Measurements from ENCODE around the gene ST3GAL6.

Gene ST3GAL6, protein sequence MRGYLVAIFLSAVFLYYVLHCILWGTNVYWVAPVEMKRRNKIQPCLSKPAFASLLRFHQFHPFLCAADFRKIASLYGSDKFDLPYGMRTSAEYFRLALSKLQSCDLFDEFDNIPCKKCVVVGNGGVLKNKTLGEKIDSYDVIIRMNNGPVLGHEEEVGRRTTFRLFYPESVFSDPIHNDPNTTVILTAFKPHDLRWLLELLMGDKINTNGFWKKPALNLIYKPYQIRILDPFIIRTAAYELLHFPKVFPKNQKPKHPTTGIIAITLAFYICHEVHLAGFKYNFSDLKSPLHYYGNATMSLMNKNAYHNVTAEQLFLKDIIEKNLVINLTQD

GRCh38 chr3:98763076-98763475 is at the start of gene ST3GAL6:
TSS of gene ST3GAL6 (plus strand) at chr3:98763340. CDS start at chr3:98768441, 5,101 bp downstream.
- peaks cover 33% of the 10 kb centered on the region for H3K4me1 Mint-ChIP-seq
- H3K36me3 Mint-ChIP-seq (ENCODE audit: low read depth) = peaks cover 5% of the 10 kb centered on the region
- H3K4me3 Mint-ChIP-seq = no peak within 1 kb of the TSS
- DNase-seq = no peak
- H3K27ac Mint-ChIP-seq = peak within 1 kb of the TSS; percentile 45
- TF ChIP-seq CTCF (IDR thresholded peaks at IDR 0.05) = no peak
- H3K27me3 Mint-ChIP-seq (ENCODE audit: low read depth, poor library complexity) = no peaks in the 10 kb centered on the region
- no peaks in the 10 kb centered on the region for H3K9me3 Mint-ChIP-seq

GRCh38 chr3:98713984-98714383 is 49.2 kb upstream of the ST3GAL6 start:
- Mint-ChIP-seq H3K9me3 (peaks cover 3% of the 10 kb centered on the region), H3K27me3 (ENCODE audit: low read depth, poor library complexity) (peaks cover 7% of the 10 kb centered on the region), H3K27ac (no peak overlapping the region), H3K36me3 (ENCODE audit: low read depth) (no peaks in the 10 kb centered on the region), H3K4me1 (peaks cover 25% of the 10 kb centered on the region), H3K4me3 (no peak overlapping the region)
- no peak for DNase-seq
- TF ChIP-seq CTCF (IDR thresholded peaks at IDR 0.05) = no peak

GRCh38 chr3:98717584-98717983 is 45.6 kb upstream of the ST3GAL6 start:
- H3K9me3 Mint-ChIP-seq = peaks cover 3% of the 10 kb centered on the region
- no peaks in the 10 kb centered on the region for H3K36me3 Mint-ChIP-seq (ENCODE audit: low read depth)
- no peaks in the 10 kb centered on the region for H3K4me1 Mint-ChIP-seq
- no peak overlapping the region for H3K27ac Mint-ChIP-seq
- peaks cover 9% of the 10 kb centered on the region for H3K27me3 Mint-ChIP-seq (ENCODE audit: low read depth, poor library complexity)
- DNase-seq = no peak
- no peak for TF ChIP-seq CTCF (IDR thresholded peaks at IDR 0.05)
- H3K4me3 Mint-ChIP-seq = no peak overlapping the region

DNA sequence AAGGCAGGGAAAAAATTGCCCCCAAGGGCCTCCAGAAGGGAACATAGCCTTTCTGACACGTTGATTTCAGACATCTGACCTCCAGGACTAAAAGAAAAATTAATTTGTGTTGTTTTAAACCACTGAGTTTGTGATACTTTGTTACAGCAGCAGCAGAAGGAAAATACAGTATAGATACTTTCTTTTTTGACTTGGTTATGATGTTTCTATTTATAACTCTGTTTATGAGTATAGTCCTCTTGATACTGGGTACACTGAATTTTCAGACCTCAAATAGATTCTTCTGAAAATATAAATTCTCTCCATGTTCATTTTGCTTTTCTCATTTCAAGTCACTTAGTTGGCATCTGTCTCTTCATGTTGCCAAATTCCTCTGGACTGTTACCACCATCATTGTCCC is 44.4 kb upstream of the ST3GAL6 start:
- no peak for DNase-seq
- no peak for TF ChIP-seq CTCF (IDR thresholded peaks at IDR 0.05)
- Mint-ChIP-seq H3K4me3 (no peak overlapping the region), H3K27me3 (ENCODE audit: low read depth, poor library complexity) (peaks cover 8% of the 10 kb centered on the region), H3K9me3 (peaks cover 6% of the 10 kb centered on the region), H3K36me3 (ENCODE audit: low read depth) (no peaks in the 10 kb centered on the region), H3K4me1 (no peaks in the 10 kb centered on the region), H3K27ac (no peak overlapping the region)

GRCh38 chr3:98721776-98722175 is 41.4 kb upstream of the ST3GAL6 start:
- TF ChIP-seq CTCF (IDR thresholded peaks at IDR 0.05) = no peak
- Mint-ChIP-seq H3K27me3 (ENCODE audit: low read depth, poor library complexity) (peaks cover 12% of the 10 kb centered on the region), H3K4me3 (no peak overlapping the region), H3K36me3 (ENCODE audit: low read depth) (no peaks in the 10 kb centered on the region), H3K27ac (no peak overlapping the region), H3K4me1 (peaks cover 1% of the 10 kb centered on the region), H3K9me3 (peaks cover 9% of the 10 kb centered on the region)
- no peak for DNase-seq

GRCh38 chr3:98722389-98722788 is 40.8 kb upstream of the ST3GAL6 start:
- Mint-ChIP-seq H3K27ac (no peak overlapping the region), H3K9me3 (peaks cover 6% of the 10 kb centered on the region), H3K4me1 (peaks cover 7% of the 10 kb centered on the region), H3K27me3 (ENCODE audit: low read depth, poor library complexity) (peaks cover 16% of the 10 kb centered on the region), H3K4me3 (no peak overlapping the region), H3K36me3 (ENCODE audit: low read depth) (no peaks in the 10 kb centered on the region)
- no peak for TF ChIP-seq CTCF (IDR thresholded peaks at IDR 0.05)
- no peak for DNase-seq

All from nephron progenitor cell (in vitro differentiated cells).